Activated CD4-positive, alpha-beta memory T cell treated with anti-CD3 and anti-CD28 coated beads, Interleukin-2, amount 10 ng/mL, durations not matched to agents 7 days and 5 days (primary cell): Measurements from ENCODE around the gene KIT. TPM values are rescaled to one million over a fixed set of nuclear protein-coding genes. Genes with fewer than 3 reads are reported as not detected.

Experiments used
- CTCF ChIA-PET: fragments of 350-600 bp; sonication (Branson Sonifier 250); formaldehyde crosslinking; loops from one replicate; lab custom pipeline; 2021; ENCODE audit warnings: antibody characterized with exemption, inconsistent platforms; lab: Charles Lee
- POLR2A ChIA-PET: fragments of 350-600 bp; sonication (Branson Sonifier 250); formaldehyde crosslinking; loops from one replicate; lab custom pipeline; 2021; ENCODE audit warnings: antibody characterized with exemption; lab: Charles Lee
- DNase-seq: peaks from one replicate; pipeline ENCODE4 v3.0.0-alpha.2; 2020
- H3K27ac Mint-ChIP-seq: one replicate; pipeline ENCODE4 v1.8.0; 2021; ENCODE audit warnings: mild to moderate bottlenecking, mixed read lengths
- H3K27me3 Mint-ChIP-seq: one replicate; pipeline ENCODE4 v1.8.0; 2021; ENCODE audit warnings: mixed read lengths
- H3K36me3 Mint-ChIP-seq: one replicate; pipeline ENCODE4 v1.8.0; 2021; ENCODE audit warnings: low read depth, mixed read lengths
- H3K4me1 Mint-ChIP-seq: one replicate; pipeline ENCODE4 v1.8.0; 2021; ENCODE audit warnings: mixed read lengths
- H3K4me3 Mint-ChIP-seq: one replicate; pipeline ENCODE4 v1.8.0; 2021; ENCODE audit warnings: mild to moderate bottlenecking, mixed read lengths
- H3K9me3 Mint-ChIP-seq: one replicate; pipeline ENCODE4 v1.8.0; 2021; ENCODE audit warnings: mixed read lengths
- total RNA-seq, 2 experiments: library from RNA; stranded (reverse); gene quantifications; one replicate each; pipeline ENCODE4 v1.2.3, GENCODE V29; 2021

Gene KIT
- total RNA-seq, 2 experiments from 2014 or later = 0.65 to 0.73 TPM

DNA sequence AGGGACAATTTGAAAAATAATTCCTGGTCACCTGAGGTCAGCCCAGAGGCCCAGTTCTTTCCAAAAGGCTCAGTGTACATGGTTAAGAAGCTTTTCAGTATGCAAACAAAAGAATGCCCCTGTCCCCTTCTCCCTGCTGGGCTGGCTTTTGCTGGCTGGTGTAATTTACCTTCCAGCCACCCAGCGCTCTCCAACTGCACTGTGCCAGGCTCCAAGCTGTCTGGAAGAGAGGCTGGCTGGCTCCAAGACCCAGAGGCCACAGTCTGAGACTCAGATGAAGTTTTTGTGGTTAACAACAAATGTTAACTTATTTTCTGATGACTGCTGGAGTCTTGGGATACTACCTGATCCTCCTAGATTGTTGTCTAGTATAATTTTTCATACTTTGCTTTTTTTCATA, 11.9 kb upstream of the KIT start:
- Mint-ChIP-seq H3K27ac (no peak overlapping the region), H3K27me3 (peaks cover 2% of the 10 kb centered on the region), H3K36me3 (no peaks in the 10 kb centered on the region), H3K4me3 (no peak overlapping the region), H3K4me1 (peaks cover 3% of the 10 kb centered on the region), H3K9me3 (no peaks in the 10 kb centered on the region)
- ChIA-PET POLR2A (no interaction called here), CTCF (no interaction called here)
- DNase-seq = no peak

DNA sequence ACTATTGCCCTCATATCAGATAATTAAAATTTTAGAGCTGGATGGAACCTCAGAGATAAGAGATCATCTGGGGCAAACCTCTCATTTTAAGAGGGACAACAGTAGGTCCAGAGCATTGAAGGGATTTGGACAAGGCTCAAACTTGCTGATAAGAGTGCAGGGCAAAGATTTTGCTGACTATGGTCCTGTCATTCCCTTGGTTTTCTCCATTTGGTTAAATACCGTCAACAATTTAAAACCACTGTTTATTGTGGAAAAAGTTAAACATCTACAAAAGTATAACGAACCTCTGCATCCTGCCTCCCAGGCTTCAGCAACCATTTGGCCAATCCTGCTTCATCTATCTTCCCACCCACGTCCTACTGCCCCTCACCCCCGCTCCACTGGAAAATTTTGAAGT, 10.7 kb upstream of the KIT start:
- CTCF ChIA-PET = no interaction called here

DNA sequence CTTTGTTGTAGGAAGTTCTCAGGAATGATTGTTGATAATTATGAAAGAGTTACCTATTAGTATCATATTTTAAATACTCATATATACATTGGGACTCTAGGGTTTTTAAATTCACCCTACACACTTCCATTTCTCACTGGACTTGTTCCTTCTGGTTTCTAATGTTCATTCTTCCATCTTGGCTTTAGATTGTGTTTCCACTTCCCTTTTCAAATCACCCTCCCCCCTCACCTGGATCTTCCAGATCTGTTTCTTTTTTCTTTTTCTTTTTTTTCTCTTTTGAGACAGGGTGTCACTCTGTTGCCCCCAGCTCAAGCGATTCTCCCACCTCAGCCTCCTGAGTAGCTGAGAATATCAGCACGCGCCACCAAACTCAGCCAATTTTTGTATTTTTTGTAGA, 6.7 kb upstream of the KIT start:
- no peaks in the 10 kb centered on the region for H3K36me3 Mint-ChIP-seq
- no peak overlapping the region for H3K27ac Mint-ChIP-seq
- no peak for DNase-seq
- POLR2A ChIA-PET = no interaction called here
- H3K4me3 Mint-ChIP-seq = no peak overlapping the region
- H3K4me1 Mint-ChIP-seq = no peaks in the 10 kb centered on the region
- H3K9me3 Mint-ChIP-seq = no peaks in the 10 kb centered on the region
- CTCF ChIA-PET = no interaction called here
- H3K27me3 Mint-ChIP-seq = peaks cover 17% of the 10 kb centered on the region

More for the DNA sequence above, 10.7 kb upstream of the KIT start:
- no peak for DNase-seq
- no peaks in the 10 kb centered on the region for H3K9me3 Mint-ChIP-seq
- H3K4me3 Mint-ChIP-seq = no peak overlapping the region
- no peak overlapping the region for H3K27ac Mint-ChIP-seq
- H3K27me3 Mint-ChIP-seq = peaks cover 2% of the 10 kb centered on the region
- H3K4me1 Mint-ChIP-seq = no peaks in the 10 kb centered on the region
- POLR2A ChIA-PET = no interaction called here
- no peaks in the 10 kb centered on the region for H3K36me3 Mint-ChIP-seq

DNA sequence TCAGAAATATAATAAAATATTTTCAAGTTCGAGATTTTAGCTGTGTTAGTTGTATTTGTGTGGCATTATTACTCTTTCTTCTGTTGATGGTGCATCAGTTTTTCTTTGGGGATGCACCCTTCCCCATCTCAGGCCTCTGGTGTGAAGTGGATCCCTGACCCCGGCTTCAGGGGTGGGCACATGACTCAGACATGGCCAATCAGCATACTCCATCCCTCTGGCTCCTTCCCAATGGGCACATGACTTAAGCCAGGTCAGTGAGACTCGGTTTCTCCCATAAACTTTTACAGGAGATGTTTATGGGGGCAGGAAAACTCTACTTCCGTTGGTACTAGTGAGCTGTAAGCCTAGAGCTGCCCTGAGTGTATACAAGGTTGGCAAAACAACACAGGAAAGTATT, 3.0 kb upstream of the KIT start:
- POLR2A ChIA-PET = no interaction called here
- Mint-ChIP-seq H3K27me3 (peaks cover 50% of the 10 kb centered on the region), H3K4me3 (no peak overlapping the region), H3K9me3 (no peaks in the 10 kb centered on the region), H3K27ac (no peak overlapping the region), H3K36me3 (no peaks in the 10 kb centered on the region), H3K4me1 (peaks cover 14% of the 10 kb centered on the region)
- no peak for DNase-seq
- CTCF ChIA-PET = no interaction called here

DNA sequence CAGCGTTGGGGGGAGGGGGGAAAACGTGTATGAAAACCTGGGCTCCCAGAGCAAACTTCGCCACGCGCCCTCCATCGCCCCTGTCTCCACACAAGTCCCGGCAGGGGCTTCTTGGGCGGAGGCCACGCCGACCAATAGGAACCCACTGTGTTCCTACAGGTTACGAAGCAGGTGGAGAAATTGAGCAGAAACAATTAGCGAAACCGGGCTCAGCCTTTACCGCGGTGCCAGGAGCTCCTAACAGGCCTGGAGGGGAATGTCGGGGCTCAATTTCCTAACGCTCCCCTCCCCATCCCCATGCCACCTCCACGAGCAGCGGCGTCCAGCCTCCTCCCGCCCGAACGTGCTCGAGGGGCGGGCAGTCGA, 589 bp upstream of the KIT start:
- DNase-seq = no peak
- ChIA-PET POLR2A (no interaction called here), CTCF (no interaction called here)
- Mint-ChIP-seq H3K9me3 (no peaks in the 10 kb centered on the region), H3K36me3 (no peaks in the 10 kb centered on the region), H3K4me3 (peak overlapping the region; percentile 13), H3K27ac (no peak overlapping the region), H3K27me3 (peaks cover 70% of the 10 kb centered on the region), H3K4me1 (peaks cover 16% of the 10 kb centered on the region)

DNA sequence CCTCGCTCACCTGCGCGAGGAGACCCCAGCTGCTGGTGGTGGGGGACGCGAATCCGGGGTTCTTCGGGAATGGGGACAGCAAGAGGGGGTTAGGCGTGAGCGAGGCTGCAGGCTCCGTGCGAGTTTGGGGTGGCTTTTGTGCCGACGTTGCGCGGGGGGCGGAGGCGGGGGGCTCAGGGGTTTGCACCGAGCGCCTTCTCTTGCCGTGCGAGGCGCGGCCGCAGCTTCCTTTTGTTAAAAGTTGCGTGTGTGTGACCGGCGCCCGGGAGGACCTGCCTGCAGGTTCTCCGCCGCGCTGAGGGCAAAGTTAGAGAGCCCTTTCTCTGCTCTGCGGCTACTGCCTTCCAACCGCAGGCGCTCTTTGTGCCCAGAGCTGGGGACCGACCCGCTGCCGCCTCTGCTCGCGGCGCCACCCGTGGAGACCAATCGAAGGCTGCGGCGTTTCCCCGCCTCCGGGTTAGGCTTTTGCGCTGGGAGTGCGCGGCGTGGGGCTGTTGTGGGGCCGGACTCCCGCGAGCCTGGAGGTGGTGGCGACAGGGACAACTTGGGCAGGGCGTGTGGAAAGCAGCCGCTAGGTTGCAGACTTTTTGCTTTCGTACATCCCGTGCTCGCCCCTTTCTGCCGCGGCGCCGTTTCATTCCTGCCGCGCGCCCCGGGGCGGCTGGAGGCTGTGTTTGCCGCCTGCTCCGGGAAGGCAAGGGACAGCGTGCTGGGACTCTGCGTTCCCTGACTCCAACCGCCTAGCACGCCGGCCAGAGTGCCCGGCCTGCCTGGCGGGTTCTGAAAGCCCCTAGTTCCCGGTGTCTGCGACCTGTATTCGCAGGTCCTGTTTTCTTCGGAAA, 716 bp downstream of the KIT start:
- ChIA-PET CTCF (no interaction called here), POLR2A (no interaction called here)
- Mint-ChIP-seq H3K36me3 (no peaks in the 10 kb centered on the region), H3K27ac (no peak overlapping the region), H3K4me3 (peak overlapping the region; percentile 64), H3K27me3 (peaks cover 67% of the 10 kb centered on the region), H3K9me3 (no peaks in the 10 kb centered on the region), H3K4me1 (peaks cover 16% of the 10 kb centered on the region)
- DNase-seq = peak; percentile 33

DNA sequence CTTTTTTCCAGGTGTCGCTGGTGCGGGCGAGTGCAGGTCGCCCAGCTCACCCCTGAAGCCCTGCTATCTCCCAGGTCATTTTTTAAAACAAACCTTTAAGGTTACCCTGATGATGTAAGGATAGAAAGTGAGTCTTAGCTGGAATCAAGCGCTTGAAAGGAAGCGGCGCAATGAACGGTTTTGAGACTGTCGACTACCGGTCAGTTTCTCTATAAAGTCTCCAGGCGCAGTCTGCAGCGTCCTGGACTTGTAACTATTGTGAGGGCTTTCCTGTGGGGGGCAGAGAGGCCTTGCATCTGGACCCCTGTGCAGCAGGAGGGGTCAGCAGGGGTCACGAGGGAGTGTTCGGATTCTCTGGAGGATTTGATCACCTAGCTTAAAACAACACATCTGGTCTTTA, 1.6 kb downstream of the KIT start:
- ChIA-PET CTCF (no interaction called here), POLR2A (no interaction called here)
- peaks cover 66% of the 10 kb centered on the region for H3K27me3 Mint-ChIP-seq
- H3K9me3 Mint-ChIP-seq = no peaks in the 10 kb centered on the region
- no peak for DNase-seq
- no peaks in the 10 kb centered on the region for H3K36me3 Mint-ChIP-seq
- H3K4me3 Mint-ChIP-seq = peak overlapping the region; percentile 64
- H3K4me1 Mint-ChIP-seq = peaks cover 16% of the 10 kb centered on the region
- H3K27ac Mint-ChIP-seq = no peak overlapping the region

DNA sequence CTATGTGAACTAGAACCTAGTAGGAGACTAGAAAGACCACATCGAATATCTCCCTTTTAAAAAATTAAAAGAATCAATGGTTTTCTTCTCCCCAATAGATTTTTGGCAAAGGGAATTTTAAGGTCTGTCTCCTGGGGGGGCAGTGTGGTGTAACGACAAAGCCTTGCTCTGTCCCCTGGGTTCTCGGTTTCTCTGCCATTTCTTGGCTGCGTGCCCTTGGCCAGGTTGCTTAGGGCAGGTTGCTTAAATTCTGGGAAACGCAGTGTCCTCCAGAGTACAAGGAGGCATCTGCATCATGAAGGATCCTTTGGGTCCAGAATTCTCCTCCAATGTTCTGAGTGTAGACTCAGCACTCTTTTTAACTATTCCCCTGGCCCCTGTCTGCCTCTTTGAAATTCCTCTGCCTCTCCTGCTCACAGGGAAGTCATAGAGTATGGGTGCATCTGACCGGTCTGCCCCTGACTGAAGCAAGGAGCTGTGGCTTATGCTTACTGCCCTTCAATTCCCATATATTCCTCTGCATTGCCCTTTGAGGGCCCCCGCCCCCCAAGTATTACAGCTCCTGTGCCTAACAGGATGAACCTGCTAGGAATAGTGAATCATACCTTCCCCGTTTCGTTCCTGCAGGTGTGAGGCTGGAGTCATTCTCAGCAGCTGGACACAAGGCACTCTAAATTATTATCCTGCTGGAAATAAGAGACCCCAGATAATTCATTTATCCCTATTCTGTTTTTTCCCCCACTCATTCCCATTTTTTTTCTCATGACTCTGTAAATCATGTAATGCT, 2.2 kb downstream of the KIT start:
- Mint-ChIP-seq H3K9me3 (no peaks in the 10 kb centered on the region), H3K36me3 (no peaks in the 10 kb centered on the region), H3K4me3 (peak overlapping the region; percentile 15), H3K27me3 (peaks cover 65% of the 10 kb centered on the region), H3K4me1 (peaks cover 16% of the 10 kb centered on the region), H3K27ac (no peak overlapping the region)
- no peak for DNase-seq
- ChIA-PET POLR2A (no interaction called here), CTCF (no interaction called here)

DNA sequence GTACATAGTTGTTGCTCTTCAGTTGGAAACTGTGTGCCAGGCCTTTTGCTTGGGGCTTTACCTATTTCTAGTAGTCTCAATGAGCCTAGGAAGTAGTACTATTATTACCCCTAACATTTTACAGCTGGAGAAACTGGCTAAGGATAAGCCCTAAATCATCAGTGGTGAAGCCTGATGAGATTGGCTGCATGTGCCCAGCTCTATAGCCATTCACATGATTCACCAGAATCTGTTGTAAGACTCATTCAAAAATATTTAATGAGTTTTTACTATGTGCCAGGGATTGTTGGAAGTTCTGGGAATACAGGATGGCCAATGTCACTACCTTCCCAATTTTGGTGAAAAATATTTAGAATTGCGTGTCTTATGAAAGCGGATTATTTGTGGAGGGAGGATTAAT, 2.8 kb downstream of the KIT start:
- Mint-ChIP-seq H3K4me3 (no peak overlapping the region), H3K27ac (no peak overlapping the region), H3K27me3 (peaks cover 59% of the 10 kb centered on the region), H3K36me3 (no peaks in the 10 kb centered on the region), H3K4me1 (peaks cover 16% of the 10 kb centered on the region), H3K9me3 (no peaks in the 10 kb centered on the region)
- DNase-seq = no peak
- POLR2A ChIA-PET = no interaction called here
- CTCF ChIA-PET = no interaction called here

DNA sequence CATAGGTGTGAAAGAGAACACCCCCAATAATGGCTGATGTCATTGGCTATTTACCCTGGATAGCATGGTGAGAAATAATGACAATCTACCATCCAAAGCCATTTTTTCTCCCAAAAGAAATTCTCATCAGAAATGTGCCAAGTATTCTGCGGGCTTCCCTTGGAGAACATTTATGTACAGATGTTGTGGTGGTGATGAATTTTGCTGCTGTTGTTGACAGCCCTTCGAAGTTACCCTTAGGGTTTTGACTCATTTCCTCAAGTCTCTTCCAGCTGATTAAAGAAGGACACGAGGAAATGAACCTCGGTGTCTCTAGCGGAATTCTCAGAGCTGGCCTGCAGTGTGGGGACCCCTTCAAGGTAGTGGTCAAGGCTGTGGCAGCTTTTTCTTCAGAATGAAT, 3.4 kb downstream of the KIT start:
- POLR2A ChIA-PET = no interaction called here
- CTCF ChIA-PET = no interaction called here

DNA sequence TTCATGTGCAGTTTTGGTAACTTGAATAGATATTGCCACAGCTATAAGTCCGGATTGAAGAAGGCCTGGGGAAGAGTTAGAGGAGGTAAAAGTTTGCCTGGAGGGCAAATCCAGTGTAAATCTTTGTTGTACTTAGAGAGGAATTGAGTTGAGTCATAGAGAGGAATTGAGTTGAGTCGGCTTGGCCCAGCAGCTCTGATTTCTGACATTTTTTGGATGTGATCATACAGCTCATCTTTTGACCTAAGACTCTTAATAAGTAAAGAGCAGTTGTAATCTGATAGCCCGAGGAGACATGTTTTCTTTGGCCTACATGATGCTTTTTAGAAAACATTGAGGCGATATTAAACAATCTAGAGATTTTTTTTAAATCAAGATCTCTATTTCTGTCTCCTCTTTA, 3.9 kb downstream of the KIT start:
- no peak for DNase-seq
- no peaks in the 10 kb centered on the region for H3K36me3 Mint-ChIP-seq
- no peaks in the 10 kb centered on the region for H3K9me3 Mint-ChIP-seq
- peaks cover 16% of the 10 kb centered on the region for H3K4me1 Mint-ChIP-seq
- H3K4me3 Mint-ChIP-seq = no peak overlapping the region
- H3K27me3 Mint-ChIP-seq = peaks cover 49% of the 10 kb centered on the region
- CTCF ChIA-PET = no interaction called here
- no peak overlapping the region for H3K27ac Mint-ChIP-seq
- POLR2A ChIA-PET = no interaction called here

More for the DNA sequence above, 3.4 kb downstream of the KIT start:
- no peaks in the 10 kb centered on the region for H3K36me3 Mint-ChIP-seq
- peaks cover 54% of the 10 kb centered on the region for H3K27me3 Mint-ChIP-seq
- H3K4me3 Mint-ChIP-seq = no peak overlapping the region
- DNase-seq = no peak
- no peak overlapping the region for H3K27ac Mint-ChIP-seq
- no peaks in the 10 kb centered on the region for H3K9me3 Mint-ChIP-seq
- H3K4me1 Mint-ChIP-seq = peaks cover 16% of the 10 kb centered on the region

DNA sequence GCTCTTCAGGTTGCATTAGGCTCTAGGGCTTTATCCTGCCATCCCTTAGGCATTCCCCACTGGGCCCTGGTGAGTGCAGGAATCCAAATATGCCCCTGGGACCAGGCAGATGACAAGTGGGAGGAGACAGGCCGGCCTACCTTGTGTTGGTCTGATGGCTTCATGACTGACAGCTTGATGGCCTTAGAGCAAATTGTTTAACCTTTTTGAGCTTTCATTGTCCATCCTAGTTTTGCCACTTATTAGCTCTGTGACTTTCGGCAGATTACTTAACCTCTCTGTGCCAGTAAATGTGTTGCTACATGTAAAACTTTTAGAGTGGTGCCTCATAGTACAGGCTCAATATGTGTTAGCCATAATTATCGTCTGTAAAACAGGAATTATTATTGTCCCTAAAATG, 4.4 kb downstream of the KIT start:
- Mint-ChIP-seq H3K4me3 (no peak overlapping the region), H3K27me3 (peaks cover 45% of the 10 kb centered on the region), H3K36me3 (no peaks in the 10 kb centered on the region), H3K27ac (no peak overlapping the region), H3K4me1 (peaks cover 12% of the 10 kb centered on the region), H3K9me3 (no peaks in the 10 kb centered on the region)
- ChIA-PET POLR2A (no interaction called here), CTCF (no interaction called here)
- no peak for DNase-seq

DNA sequence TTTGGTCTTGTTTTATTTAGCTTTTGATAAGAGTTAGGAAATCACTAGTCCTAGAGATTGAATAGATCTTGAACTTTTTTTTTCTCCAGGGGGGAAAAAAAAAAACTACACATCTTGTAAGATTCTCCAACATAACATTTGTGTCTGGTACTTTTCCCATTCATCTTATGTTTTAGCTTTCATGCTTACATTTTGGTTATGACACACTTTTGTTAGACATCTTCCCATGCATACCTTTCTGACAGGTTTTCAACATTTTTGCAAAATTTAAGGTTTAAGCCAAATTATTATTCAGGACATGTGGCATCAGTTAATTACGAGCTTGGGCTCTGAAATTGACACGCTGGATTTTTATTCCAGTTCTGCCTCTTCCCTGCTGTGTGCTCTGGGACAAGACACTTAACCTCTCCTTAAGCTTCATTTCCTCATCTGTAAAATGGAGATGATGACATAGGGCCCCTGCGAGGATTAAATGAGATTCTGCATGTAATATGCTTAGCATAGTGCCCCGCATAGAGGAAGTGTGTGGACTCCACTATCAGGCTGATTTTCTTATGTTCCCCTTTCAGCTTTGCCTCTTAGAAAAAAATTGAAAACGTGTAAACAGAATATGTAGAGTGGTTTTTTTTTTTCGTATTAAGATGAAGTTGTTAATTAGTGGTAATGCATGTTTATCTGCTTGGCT, 5.3 kb downstream of the KIT start:
- ChIA-PET CTCF (no interaction called here), POLR2A (no interaction called here)
- DNase-seq = no peak
- no peaks in the 10 kb centered on the region for H3K36me3 Mint-ChIP-seq
- no peak overlapping the region for H3K4me3 Mint-ChIP-seq
- H3K27ac Mint-ChIP-seq = no peak overlapping the region
- H3K27me3 Mint-ChIP-seq = peaks cover 41% of the 10 kb centered on the region
- peaks cover 10% of the 10 kb centered on the region for H3K4me1 Mint-ChIP-seq
- H3K9me3 Mint-ChIP-seq = no peaks in the 10 kb centered on the region
